Glomerular endothelial cell (primary cell): ENCODE data around the gene GMEB2. TPM values are rescaled to one million over a fixed set of nuclear protein-coding genes. Genes with fewer than 3 reads are reported as not detected.

ENCODE experiments used
- total RNA-seq: library from RNA; depleted of rRNA; stranded (reverse); fragments of >200 nt; gene quantifications from 2 replicates; pipeline ENCODE4 v1.2.3, GENCODE V29; 2015

GMEB2 gene
- total RNA-seq, 1 donor from 2014 or later: 12.0 TPM

Other genes starting within 250 kb of the GMEB2 start
- not detected in 2 replicates for gene KCNQ2, start 154.4 kb downstream of the GMEB2 start, total RNA-seq
- 2.5 and 4.6 TPM in 2 replicates for gene EEF1A2, start 128.0 kb downstream of the GMEB2 start, total RNA-seq
- 130 and 162 TPM in 2 replicates for gene PPDPF, start 106.3 kb downstream of the GMEB2 start, total RNA-seq
- not detected in 2 replicates for gene PTK6, start 89.7 kb downstream of the GMEB2 start, total RNA-seq
- not detected in 2 replicates for gene SRMS, start 79.4 kb downstream of the GMEB2 start, total RNA-seq
- 0.44 and 0.99 TPM in 2 replicates for gene FNDC11, start 72.9 kb downstream of the GMEB2 start, total RNA-seq
- gene HELZ2, start 52.9 kb downstream of the GMEB2 start, total RNA-seq: 75.8 and 179 TPM in 2 replicates
- gene STMN3, start 26.3 kb upstream of the GMEB2 start, total RNA-seq: 7.9 and 17.5 TPM in 2 replicates
- gene RTEL1, start 31.2 kb upstream of the GMEB2 start, total RNA-seq: 9.2 and 20.1 TPM in 2 replicates
- gene TNFRSF6B, start 69.6 kb upstream of the GMEB2 start, total RNA-seq: 96.8 and 186 TPM in 2 replicates
- 41.8 and 55.7 TPM in 2 replicates for gene ARFRP1, start 80.9 kb upstream of the GMEB2 start, total RNA-seq
- 32.3 and 40.9 TPM in 2 replicates for gene ZGPAT, start 80.9 kb upstream of the GMEB2 start, total RNA-seq
- 10.8 and 13.7 TPM in 2 replicates for gene LIME1, start 109.6 kb upstream of the GMEB2 start, total RNA-seq
- 44.2 and 81.2 TPM in 2 replicates for gene SLC2A4RG, start 112.7 kb upstream of the GMEB2 start, total RNA-seq
- gene ZBTB46, start 204.2 kb upstream of the GMEB2 start, total RNA-seq: 6.7 and 11.7 TPM in 2 replicates
- gene ABHD16B, start 234.4 kb upstream of the GMEB2 start, total RNA-seq: not detected in 2 replicates
- gene TPD52L2, start 238.2 kb upstream of the GMEB2 start, total RNA-seq: 189 and 209 TPM in 2 replicates